HG03378 (cell line): Measurements from ENCODE around the gene TNFRSF18.

Experiments used
- ATAC-seq: cut with Tn5 transposase; IDR thresholded peaks from one replicate; pipeline ENCODE4 v1.9.1; 2021; ENCODE audit warnings: mild to moderate bottlenecking, moderate library complexity; ENCODE audit not compliant: unreplicated experiment

The TNFRSF18 gene

DNA sequence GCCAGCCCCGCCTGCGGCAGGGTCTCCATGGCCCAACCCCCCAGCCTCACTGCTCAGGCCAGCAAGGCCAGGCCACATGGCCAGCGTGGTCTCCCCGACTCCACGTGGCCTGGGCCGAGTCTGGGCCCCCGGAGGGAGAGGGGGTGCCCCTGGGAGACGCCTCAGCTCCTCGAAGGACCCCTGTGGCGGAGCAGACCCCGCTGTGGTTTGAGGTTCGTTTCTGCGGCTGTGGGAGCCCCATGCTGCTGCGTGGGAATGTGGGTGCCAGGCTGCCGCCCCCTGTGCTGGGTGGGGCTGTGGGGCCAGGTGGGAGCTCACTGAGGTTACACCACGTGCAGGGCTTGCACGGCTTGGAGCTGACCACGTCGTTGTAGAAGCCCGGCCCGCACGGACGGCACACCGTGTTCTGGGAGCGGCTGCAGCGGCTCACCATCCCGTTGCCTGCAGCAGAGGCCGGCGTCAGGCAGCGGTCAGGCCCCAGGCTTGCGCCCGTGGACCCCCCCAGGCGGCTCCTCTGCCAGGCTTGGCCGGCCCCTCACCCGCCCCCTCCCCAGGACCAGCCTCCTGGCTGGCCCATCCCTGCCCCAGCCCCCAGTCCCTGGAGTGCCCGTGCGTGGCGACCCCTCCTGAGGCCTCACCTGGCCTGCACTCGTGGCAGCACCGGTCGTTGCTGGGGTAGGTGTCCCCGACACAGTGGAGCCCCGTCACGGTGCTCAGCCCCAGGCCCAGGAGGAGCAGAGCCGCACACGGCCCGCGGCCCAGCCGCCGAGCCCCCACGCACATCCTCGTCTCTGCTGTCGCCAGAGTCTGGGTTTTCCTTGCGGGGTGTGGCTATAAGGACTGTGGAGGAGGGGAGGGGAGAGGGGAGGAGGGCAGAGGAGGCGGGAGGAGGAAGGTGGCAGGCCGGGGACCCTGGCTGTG is 7.2 kb upstream of the TNFRSF18 start, which contains the start of gene TNFRSF4:
Gene TNFRSF4, minus strand, starts transcription at position 809 of the 921 bp plus-strand sequence. Its CDS starts 26 bp downstream, at position 783.
- ATAC-seq, result no peak

DNA sequence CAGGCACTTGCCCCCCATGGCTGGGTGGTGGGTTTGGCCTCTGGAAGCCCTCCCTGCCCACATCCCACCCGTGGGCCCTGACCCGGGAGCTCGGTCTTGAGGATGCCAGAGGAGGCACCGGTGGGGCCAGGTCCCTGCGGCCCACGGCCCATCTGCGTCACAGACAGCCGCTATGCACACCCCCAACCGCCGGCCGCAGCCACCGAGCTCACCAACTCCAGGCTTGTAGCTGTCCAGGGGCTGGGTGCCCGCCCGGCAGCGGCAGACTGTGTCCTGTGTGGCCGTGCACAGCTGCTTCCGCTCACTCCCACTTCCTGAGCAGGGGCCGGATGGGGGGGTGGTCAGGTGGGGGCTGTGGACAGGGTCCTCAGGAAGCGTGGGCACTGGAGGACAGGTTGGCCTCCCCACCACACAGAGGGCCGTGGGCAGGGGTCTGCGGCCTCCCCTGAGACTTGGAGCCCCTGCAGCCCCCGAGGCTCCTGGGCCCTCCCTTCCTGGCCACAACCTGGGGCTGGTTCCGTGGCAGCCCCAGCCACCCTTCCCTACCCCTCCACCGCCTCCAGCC is 6.5 kb upstream of the TNFRSF18 start:
- ATAC-seq, result no peak

DNA sequence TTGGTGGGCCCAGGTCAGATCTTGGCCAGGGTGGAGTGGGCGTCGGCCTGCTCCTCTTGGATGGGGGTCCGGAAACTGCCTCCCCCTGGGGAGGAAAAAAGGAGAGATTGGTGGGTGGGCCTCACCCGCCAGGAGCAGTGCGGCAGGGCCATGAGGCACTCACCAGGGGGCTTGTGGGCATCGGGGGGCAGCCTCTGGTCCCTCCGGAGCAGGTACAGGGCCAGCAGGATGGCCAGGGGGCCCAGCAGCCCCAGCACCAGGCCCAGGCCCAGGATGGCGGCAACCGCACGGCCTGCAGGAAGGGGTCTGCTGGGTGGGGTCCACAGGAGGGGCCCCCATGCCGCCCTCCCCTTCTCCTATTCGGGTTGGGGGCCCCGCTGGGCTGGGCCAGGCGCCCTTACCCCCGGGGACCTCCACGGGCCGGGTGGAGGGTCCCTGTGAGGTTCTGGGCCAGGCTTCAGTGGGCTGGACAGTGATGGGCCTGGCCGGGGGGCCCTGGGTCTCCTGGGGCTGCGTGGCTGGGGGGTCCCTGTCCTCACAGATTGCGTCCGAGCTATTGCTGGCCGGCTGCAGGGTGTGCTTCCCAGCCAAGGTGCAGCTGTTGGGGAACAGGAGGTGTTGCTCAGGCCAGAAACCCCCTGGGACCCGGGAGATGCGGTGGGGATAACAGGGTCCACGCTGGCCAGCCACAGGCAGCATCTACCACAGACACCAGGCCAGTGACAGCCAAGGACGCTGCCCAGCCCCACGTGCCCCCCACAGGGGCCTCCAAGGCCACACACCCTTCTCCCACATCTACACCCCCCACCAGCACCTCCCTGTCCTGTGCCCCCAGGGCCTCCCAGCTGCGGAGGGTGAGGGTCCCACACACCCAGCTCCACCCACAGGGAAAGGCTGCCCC is 5.4 kb upstream of the TNFRSF18 start:
- ATAC-seq, result no peak

DNA sequence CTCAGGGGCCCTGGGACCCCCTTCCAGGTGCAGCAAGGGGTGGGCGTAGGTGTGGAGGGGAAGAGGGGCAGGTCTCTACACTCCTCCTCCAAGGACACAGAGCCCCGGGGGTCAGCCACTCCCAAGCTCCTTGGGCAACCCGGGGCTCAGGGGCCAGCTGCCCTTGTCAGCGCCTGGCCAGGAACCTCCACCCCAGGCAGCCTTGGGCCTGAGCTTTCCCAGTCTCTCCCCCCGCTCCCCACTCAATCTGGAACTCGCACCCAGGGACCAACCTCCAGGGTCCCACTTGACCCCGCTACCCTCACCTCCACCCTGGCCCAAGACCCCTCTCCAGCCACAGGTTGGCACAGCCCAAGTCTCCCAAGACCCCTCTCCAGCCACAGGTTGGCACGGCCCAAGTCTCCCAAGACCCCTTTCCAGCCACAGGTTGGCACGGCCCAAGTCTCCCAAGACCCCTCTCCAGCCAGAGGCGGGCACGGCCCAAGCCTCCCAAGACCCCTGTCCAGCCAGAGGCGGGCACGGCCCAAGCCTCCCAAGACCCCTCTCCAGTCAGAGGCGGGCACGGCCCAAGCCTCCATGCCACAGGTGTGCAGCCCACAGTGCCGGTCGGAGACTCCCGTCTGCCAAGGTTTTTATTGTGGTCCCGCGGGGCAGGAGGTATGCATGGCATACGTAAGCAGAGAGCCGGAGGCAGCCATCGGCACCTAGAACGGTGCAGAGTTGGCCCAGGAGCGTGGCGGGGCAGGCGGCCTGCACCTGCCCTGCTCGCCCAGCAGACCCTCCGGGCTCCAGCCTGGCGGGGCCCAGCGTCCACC is 4.5 kb upstream of the TNFRSF18 start:
- no peak for ATAC-seq

DNA sequence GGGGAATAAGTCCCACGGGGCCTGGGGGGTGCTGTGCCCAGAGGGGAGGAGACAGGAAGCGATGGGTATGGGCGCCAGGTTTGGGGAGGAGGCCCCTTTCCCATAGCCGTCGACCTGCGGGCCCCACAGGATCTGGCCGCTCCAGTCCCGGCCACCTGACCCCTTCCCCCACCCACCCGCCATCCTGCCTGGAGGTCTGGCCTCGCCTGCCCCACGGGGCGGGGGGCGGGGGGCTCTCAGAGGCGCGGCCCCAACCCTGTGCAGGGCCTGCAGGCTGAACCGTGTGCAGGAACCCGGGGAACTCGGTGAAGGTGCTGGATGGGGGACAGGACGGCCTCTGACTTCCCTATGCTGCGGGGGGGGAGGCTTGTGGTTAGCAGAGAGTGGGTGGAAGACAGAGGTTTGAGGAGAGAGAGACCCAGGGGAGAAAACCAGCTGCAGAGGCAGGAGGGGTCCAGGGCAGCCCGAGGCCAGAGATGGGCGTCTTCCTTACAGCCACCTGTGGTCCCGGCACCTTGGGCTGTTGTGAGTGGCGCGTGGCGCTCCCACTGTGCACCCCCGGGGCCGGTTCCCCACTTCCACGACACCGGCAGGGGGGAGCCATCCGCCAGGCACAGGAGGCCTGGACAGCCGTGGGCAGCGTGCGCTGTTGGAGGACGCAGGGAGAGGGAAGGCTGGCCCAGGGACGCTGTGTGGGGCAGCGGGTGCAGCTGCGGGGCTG is 2.5 kb upstream of the TNFRSF18 start:
- ATAC-seq, result no peak

DNA sequence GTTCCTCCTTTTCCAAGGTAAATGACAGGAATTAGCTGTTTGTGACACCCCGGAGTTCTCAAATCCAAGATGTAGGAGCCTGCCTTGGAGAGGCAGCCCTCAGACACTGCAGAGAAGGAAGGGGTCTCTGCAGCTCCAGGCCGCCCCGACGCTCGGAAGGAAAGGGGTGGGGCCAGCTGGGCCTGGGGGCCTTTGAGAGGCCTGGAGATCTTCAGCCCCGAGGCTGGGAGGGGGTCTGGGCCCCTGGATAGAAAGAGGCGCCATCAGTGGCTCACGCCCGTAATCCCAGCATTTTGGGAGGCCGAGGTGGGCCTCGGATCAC is 1.1 kb upstream of the TNFRSF18 start:
- no peak for ATAC-seq

DNA sequence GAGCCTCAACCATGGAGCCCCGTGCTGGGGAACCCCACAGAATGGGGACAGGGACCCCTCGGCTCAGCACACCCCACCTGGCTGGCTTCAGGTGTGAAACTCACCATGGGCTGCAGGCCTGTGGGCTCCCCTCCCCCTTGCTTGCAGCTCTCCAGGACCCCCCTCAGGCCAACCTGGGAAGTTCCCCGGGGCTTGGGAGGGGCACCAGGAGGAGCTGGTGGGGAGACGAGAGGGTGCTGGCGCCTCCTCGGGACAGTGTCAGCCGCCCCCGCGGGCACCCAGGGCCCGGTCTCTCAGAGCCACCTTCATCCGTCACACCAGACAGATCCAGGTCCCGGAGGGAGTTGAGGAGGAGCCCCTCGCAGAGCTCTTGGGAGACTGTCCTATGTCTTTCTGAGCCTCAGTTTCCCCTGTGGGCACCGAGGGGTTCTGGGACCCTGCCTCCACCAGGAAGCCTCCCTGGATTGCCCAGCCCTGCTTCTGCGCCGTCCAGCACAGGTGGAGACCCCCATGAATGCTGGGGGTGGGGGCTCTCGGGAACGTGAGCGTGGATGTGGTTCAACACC is 657 bp upstream of the TNFRSF18 start:
- no peak for ATAC-seq

DNA sequence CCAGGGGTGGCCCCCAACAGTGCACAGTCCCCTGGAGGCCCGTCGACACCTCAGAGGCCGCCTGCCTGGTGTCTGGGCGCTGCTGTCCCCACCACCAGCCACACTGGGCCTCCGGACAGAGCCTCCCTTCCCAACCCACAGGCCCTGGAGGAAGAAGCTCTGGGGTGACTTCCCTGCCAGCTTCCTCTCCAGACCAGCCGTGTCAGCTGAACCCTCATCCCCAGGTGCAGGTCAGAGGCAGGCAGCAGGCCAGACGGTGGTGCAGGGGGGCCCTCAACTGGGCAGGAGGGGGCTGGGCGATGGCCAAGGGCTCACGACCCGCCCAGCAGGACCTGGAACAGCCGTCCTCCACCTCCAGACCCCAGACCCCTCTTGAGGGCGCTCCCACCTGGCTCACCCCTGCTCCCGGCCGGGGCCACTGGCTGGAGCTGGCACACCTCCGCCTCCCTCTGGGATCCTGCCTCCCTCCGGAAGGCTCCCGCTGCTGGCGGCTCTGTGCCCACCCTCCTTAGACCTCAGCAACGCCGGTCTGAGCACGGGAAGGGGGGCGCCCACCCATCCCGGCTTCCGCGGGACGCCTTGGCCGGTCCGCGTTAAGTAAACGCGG is 520 bp downstream of the TNFRSF18 start:
- no peak for ATAC-seq

DNA sequence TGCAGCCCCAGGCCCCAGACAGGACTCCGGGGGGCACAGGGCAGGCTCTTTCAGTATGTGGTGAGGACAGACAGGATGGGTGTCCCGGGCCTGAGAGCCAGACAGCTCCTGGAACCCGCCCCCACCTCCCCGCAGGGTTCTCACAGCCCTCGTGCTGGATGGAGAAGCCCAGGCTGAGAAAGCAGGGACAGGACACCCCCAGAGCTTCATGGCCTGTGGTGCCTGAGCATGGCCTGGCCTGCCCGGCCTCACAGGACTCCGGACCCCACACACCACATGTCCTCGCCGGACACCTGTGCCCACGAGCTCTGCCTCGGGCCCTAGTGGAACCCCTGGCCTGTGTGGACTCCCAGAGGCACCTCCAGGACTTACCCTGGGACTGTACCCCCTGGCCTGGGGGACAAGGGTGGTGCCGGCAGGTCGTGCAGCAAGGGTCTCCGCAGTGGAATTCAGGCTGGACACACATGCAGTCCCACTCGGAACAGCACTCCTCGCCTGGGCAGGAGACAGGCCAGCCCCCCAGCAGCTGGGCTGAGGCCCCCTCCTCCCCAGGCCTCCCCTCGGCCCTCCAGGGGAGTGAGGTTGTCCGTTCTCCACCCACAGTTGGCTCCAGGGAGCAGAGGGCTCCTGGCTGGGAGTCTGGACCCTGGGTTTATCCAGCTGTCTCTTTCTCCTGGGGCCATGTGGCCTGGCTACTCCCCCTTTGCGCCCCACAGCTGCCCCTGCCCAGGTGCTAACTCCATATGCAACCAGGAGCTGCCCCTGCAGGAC is 1.2 kb downstream of the TNFRSF18 start:
- no peak for ATAC-seq

DNA sequence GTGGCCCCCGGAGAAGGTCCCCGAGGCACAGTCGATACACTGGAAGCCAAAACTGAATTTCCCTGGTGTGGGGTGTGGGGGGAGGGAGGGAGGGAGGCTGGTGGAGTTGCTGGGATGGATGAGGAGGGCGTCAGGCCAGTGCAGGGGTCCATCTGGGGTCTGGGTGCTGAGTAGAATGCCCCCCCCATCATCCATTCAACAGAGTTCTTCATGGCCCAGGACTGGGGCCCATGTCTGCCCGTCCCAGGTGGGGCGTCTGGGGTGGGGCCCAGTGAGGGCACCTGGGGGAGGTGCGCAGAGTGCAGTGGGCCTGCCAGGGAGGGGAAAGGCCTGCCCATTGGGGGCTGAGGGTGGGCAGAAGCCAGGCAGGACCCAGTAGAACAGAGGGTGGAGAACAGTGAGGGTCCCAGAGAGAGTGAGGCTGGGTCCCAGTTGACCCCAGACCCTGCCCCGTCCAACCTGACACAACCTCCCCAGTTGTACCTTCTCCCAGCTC is 1.9 kb downstream of the TNFRSF18 start:
- no peak for ATAC-seq

DNA sequence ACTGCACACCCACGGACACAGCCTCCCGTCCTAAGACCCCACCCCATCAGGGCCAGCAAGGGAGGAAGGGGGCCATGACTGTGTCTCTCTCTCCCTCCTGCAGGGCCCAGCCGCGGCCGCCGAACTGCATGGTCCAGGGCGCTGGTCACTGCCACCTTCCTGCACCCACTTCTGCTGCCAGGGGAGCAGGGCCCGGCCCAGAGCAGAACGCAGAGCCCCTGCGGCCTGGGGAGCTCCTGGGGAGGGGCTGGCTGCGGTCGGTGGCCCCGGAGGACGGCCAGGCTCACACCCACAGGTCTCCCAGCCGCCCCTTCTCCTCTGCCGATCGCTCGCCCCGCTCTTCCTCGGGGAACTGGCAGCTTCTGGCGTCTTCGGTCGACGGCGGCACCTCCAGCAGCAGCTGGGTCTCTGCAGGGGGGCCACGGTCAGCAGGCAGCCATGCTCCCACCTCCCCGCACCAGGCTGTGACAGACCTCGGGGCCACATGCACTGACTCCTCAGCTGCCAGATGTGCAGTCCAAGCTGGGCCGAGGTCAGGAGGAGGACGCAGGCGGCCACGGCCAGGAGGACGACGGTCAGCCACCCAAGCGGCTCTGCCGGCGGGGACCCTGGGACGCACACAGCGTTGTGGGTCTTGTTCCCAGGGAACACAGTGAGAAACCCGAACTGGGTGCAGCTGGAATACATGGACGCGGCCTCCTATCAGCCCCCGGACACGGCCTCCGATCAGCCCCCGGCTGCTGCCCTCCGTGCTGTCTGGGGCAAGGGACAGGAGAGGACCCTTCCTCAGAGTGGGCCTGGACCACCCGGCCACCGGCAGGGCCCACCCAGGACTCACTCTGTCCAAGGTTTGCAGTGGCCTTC is 2.6 kb downstream of the TNFRSF18 start:
- ATAC-seq, result no peak

DNA sequence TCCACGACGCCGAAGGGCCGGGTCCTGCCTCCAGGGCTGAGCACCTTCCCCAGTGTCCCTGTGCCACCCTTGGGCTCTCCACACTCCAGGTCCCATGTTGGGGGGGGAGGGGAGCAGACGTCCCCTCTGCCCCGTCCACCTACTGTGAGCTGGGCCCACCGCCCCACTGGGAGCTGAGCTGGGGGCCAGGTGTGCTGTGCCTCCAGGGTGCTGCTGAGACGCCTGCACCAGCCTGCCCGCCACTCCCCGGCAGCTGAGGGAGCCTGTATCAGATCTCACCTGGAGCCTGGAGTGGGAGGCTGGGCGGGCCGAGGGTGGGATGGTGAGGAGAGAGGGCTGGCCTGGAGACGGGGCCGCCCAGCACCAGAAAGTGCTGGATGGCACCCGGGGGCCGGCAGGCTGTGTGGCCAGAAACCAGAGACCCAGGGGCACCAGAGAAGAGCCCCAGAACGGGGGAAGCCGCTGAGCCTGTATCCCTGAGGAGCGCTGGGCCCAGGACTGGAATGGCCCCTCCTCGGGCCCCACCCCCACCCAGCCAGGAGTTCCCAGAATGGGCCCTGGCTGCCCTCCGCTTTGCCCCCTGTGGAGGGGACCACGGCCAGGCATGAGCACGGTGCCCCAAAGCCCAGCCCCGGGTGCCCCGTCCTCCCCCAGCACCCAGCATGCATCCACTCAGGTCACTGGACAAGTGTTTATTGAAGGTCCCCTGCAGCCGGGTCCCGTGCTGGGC is 3.4 kb downstream of the TNFRSF18 start:
- ATAC-seq, result no peak

DNA sequence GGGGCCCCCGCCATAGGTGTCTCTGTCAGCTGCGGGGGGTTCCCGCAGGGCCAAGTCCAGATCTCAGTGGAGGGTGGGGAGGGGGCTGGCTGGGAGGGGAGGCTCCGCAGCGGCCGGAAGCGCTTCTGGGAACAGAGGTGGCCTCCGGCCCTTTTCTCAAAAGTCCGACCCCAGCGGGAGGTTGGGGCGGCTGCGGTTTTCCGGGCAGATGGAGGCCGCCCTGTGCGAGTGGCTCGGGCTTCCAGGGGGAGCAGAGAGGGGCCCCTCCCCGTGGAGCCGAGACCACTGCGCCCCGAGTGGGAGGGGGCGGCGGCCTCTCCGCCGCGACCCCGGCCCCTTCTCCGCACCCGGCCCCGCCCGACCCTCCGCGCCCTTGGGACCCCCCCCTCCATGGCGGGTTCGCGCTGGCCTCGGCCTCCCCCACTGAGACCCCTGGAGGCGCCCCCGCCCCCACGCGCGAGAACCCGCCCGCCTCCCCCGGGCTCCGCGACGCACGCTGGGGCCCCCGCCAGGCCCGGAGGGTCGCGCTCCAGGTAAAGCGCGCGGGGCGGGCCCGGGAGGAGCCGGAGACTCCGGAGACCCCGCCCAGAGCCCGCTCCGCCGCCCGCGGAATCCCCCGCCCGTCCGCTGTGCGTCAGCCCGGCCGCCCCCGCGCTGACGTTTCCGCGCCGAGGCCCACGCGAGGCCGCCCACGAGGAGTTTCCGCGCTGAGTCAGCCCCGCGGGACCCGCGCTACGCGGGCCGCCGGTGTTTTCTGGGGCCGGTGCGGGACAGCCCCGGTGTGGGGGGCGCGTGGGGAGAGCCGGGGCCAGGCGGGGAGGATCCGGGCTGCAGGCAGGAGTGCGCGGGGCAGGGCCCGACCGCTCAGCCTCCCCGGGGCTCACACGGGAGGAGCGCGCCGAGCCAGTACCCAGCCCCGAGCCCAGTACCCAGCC is 5.2 kb downstream of the TNFRSF18 start:
- no peak for ATAC-seq

DNA sequence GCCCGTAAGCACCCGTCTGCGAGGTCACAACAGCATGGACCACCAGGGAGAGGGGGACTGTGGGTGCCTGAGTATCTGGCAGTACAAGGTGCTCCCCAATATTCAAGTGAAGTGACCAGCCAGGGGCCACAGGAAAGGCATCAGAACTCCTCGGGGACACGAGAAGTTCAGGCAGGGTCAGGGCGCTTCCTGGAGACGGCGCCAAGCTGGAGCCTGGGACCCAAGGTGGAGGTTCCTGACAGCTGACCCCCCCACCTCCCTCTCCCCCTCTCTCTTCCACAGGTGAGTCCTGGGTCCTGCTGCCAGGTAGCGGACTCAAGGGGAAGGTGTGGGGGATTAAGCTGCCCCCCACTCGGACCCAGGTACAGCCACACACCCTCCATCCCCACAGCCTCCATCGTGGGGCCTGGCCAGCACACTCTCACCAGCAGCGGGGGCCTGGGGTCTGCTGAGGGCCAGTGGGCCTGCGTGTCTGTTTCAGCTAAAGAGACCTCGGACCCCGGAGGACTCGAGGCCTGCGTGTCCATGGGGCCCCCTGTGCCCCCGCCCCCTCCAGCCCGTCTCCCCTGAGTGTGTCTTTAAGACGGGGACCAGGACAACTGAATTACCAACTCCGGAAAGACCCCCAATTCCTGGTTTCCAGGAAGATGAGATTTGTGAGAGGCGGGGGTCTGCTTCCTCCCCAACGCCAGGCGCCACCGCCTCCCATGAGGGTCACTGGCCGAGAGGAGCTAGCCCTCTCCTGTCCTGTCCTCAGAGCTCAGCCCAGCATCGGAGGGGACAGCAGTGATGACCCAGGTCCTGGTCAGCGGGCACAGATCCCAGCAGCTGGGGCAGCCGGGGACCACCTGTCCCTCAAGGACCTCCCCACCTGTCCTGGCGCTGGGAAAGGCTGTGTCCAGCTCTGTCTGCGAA is 6.2 kb downstream of the TNFRSF18 start:
- ATAC-seq, result no peak
